Keratinocyte (primary cell): ENCODE results near the gene ALKBH5. TPM values are rescaled to one million over a fixed set of nuclear protein-coding genes. Genes with fewer than 3 reads are reported as not detected.
A peak's percentile ranks its signal among the peaks of the same experiment; 100 is the strongest.

Experiments
- DNase-seq: peaks from one replicate; pipeline ENCODE4 v3.0.0-alpha.2; 2011; ENCODE audit warnings: low read depth, missing footprints, low spot score
- FAIRE-seq: peaks from 2 replicates; lab custom pipeline; 2011; peaks lifted over from hg19 to GRCh38; lab: Jason Lieb, UNC
- H2AFZ ChIP-seq: 2 replicates; pipeline ENCODE4 v1.6.0; 2012; ENCODE audit warnings: low read length, control low read depth, inconsistent platforms; ENCODE audit not compliant: control insufficient read depth
- H3K27ac ChIP-seq: 2 replicates; pipeline ENCODE4 v1.5.1; 2011; ENCODE audit warnings: low read length; ENCODE audit not compliant: control insufficient read depth, insufficient read depth
- H3K27me3 ChIP-seq: 3 replicates; pipeline ENCODE4 v1.6.0; 2011; ENCODE audit warnings: low read length; ENCODE audit not compliant: control insufficient read depth, insufficient read depth; ENCODE audit errors: extremely low read depth
- H3K36me3 ChIP-seq, 2 experiments: 2 replicates in 1 of 2; 3 replicates in 1 of 2; pipeline ENCODE4 v1.5.1; 2011; ENCODE audit warnings: low read length in 2 of 2, mild to moderate bottlenecking in 1 of 2; ENCODE audit not compliant: control insufficient read depth in 2 of 2, insufficient read depth in 2 of 2; ENCODE audit errors: extremely low read depth in 1 of 2
- H3K4me1 ChIP-seq: 3 replicates; pipeline ENCODE4 v1.5.1; 2011; ENCODE audit warnings: low read length; ENCODE audit not compliant: control insufficient read depth, insufficient read depth; ENCODE audit errors: extremely low read depth
- H3K4me2 ChIP-seq: 3 replicates; pipeline ENCODE4 v1.6.0; 2011; ENCODE audit warnings: low read depth, low read length; ENCODE audit not compliant: control insufficient read depth, insufficient read depth; ENCODE audit errors: extremely low read depth
- H3K4me3 ChIP-seq, 3 experiments: fragments of 200-600 bp in 1 of 3; sonication (generic) in 1 of 3; 2 replicates in 2 of 3; 3 replicates in 1 of 3; pipeline ENCODE4 v1.5.1; 2011 to 2016; ENCODE audit warnings: low read length in 3 of 3, mild to moderate bottlenecking in 3 of 3, control low read depth in 2 of 3, inconsistent platforms in 1 of 3, low read depth in 1 of 3, mixed read lengths in 1 of 3, mixed run types in 1 of 3, moderate library complexity in 1 of 3; ENCODE audit not compliant: control insufficient read depth in 2 of 3, insufficient read depth in 2 of 3; ENCODE audit errors: extremely low read depth in 1 of 3
- H3K79me2 ChIP-seq: 2 replicates; pipeline ENCODE4 v1.6.0; 2012; ENCODE audit warnings: low read length; ENCODE audit not compliant: control insufficient read depth, insufficient read depth
- H3K9ac ChIP-seq: 3 replicates; pipeline ENCODE4 v1.6.0; 2011; ENCODE audit warnings: low read length; ENCODE audit not compliant: control insufficient read depth, insufficient read depth; ENCODE audit errors: extremely low read depth
- H3K9me1 ChIP-seq: 3 replicates; pipeline ENCODE4 v1.6.0; 2011; ENCODE audit warnings: low read length; ENCODE audit not compliant: control insufficient read depth, insufficient read depth; ENCODE audit errors: extremely low read depth
- H3K9me3 ChIP-seq: 2 replicates; pipeline ENCODE4 v1.5.1; 2012; ENCODE audit warnings: low read depth, low read length; ENCODE audit not compliant: control insufficient read depth
- H4K20me1 ChIP-seq: 3 replicates; pipeline ENCODE4 v1.6.0; 2011; ENCODE audit warnings: low read length; ENCODE audit not compliant: control insufficient read depth, insufficient read depth; ENCODE audit errors: extremely low read depth
- EZH2 ChIP-seq: IDR thresholded peaks from one replicate; pipeline ENCODE4 v1.6.1; 2012; ENCODE audit warnings: inconsistent platforms, mild to moderate bottlenecking, low read length, moderate library complexity
- dilution Hi-C: fragments of 300-500 bp; cut with MboI; formaldehyde crosslinking; loops from one replicate; pipeline ENCODE4 v1.7.0; 2020; ENCODE audit warnings: low sequenced_read_pairs; ENCODE audit not compliant: extremely low pct_ligation_motif_present
- polyA plus RNA-seq, 5 experiments: library from polyadenylated mRNA; depleted of rRNA in 3 of 5; stranded (reverse) in 3 of 5; stranded (forward) in 1 of 5; unstranded in 1 of 5; fragments of >200 nt; gene quantifications; 1 replicate in 1 of 5; 2 replicates in 3 of 5; 3 replicates in 1 of 5; pipeline versions ENCODE4 v1.2.1 to v1.2.3, GENCODE V29; 2011 to 2012; ENCODE audit warnings: missing spikeins in 2 of 5, low read depth in 1 of 5, low replicate concordance in 1 of 5
- TF ChIP-seq, protein P1 (sequence below), 3 experiments: IDR thresholded peaks in 1 of 3; conservative IDR thresholded peaks in 1 of 3; optimal IDR thresholded peaks in 1 of 3; 2 replicates in 2 of 3; 3 replicates in 1 of 3; pipeline versions ENCODE3 to v1.5.1; 2011; ENCODE audit warnings: low read length in 3 of 3, mild to moderate bottlenecking in 3 of 3, moderate library complexity in 2 of 3, control low read depth in 1 of 3, inconsistent platforms in 1 of 3; ENCODE audit not compliant: insufficient read depth in 2 of 3; ENCODE audit errors: extremely low read depth in 1 of 3

The ALKBH5 gene
- polyA plus RNA-seq, 1 donor (not counting 4 experiments of a cell fraction or from before 2014, with no cell fraction given), result 50.2 TPM

DNA sequence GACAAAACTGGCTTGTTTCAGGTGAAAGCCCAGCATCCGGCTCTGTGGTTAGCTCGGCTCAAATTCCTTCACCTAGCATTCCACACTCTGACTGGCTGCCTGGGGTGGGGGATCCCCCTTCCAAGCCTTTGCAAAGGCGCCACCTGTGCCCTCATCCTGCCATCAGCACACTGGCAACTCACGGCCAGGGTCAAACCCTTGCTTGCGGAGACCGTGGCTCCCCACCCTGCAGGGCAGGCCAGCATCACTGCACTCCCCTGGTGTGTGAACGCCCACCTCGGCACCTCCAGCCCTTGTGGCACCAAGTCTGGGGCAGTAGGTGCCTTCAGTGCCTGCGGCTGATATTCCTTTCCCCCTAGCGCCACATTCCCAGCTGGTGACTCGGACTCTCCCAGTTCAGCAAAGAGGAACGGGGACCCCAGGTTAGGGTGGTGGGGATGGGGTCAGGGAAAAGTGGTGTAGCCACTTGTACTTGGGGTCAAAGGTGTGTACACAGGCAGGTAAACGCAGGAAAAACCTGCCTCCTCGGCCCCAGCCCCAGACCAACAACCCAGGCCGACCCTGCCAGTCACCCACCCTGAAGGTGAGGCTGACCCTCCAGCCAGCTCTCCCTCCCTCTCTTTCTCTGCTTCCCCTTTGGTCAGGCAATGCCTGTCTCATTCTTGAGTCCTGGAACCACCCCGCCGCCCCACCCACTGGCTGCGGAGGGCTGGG is 73.8 kb downstream of the ALKBH5 start:
- H3K4me2 ChIP-seq, result peak overlapping the region; percentile 89
- H3K9me1 ChIP-seq, result peaks cover 7% of the 10 kb centered on the region
- H3K36me3 ChIP-seq, result peaks cover 36 to 39% of the 10 kb centered on the region in 2 experiments
- H3K27me3 ChIP-seq, result no peaks in the 10 kb centered on the region
- dilution Hi-C loops, result no loop called here
- DNase-seq (no peak), FAIRE-seq (peak; percentile 82)
- H3K9ac ChIP-seq, result peak overlapping the region; percentile 81
- H3K9me3 ChIP-seq, result no peaks in the 10 kb centered on the region
- H4K20me1 ChIP-seq, result peaks cover 12% of the 10 kb centered on the region
- H2AFZ ChIP-seq, result no peak overlapping the region
- peak overlapping the region; percentile 77 to 84 (median 81) for H3K4me3 ChIP-seq
- H3K4me1 ChIP-seq, result peaks cover 33% of the 10 kb centered on the region
- TF ChIP-seq, protein P1, sequence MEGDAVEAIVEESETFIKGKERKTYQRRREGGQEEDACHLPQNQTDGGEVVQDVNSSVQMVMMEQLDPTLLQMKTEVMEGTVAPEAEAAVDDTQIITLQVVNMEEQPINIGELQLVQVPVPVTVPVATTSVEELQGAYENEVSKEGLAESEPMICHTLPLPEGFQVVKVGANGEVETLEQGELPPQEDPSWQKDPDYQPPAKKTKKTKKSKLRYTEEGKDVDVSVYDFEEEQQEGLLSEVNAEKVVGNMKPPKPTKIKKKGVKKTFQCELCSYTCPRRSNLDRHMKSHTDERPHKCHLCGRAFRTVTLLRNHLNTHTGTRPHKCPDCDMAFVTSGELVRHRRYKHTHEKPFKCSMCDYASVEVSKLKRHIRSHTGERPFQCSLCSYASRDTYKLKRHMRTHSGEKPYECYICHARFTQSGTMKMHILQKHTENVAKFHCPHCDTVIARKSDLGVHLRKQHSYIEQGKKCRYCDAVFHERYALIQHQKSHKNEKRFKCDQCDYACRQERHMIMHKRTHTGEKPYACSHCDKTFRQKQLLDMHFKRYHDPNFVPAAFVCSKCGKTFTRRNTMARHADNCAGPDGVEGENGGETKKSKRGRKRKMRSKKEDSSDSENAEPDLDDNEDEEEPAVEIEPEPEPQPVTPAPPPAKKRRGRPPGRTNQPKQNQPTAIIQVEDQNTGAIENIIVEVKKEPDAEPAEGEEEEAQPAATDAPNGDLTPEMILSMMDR (optimal IDR thresholded peaks at IDR 0.05 in 1 of 3, IDR thresholded peaks at IDR 0.05 in 1 of 3, conservative IDR thresholded peaks at IDR 0.05 in 1 of 3; ENCODE audit: extremely low read depth in 1 of 3, insufficient read depth in 2 of 3, low read length in 3 of 3), result peak in 1 of 3 experiments; percentile 29
- no peak for TF ChIP-seq EZH2
- peak overlapping the region; percentile 87 for H3K27ac ChIP-seq
- H3K79me2 ChIP-seq, result peaks cover 65% of the 10 kb centered on the region

GRCh38 chr17:18257982-18258355 is 74.3 kb downstream of the ALKBH5 start:
- Histone ChIP-seq H3K9me1 (peaks cover 7% of the 10 kb centered on the region), H3K9ac (peak overlapping the region; percentile 81), H4K20me1 (peaks cover 12% of the 10 kb centered on the region), H3K36me3 (peaks cover 35 to 38% of the 10 kb centered on the region in 2 experiments), H3K4me3 (peak overlapping the region; percentile 77 to 84 (median 81)), H3K4me2 (peak overlapping the region; percentile 89), H3K4me1 (peaks cover 33% of the 10 kb centered on the region), H3K27ac (peak overlapping the region; percentile 87), H2AFZ (peak overlapping the region; percentile 37), H3K79me2 (peaks cover 66% of the 10 kb centered on the region), H3K9me3 (no peaks in the 10 kb centered on the region), H3K27me3 (no peaks in the 10 kb centered on the region)
- dilution Hi-C loops, result no loop called here
- FAIRE-seq, result no peak
- DNase-seq, result no peak
- TF ChIP-seq, protein P1 (optimal IDR thresholded peaks at IDR 0.05 in 1 of 3, IDR thresholded peaks at IDR 0.05 in 1 of 3, conservative IDR thresholded peaks at IDR 0.05 in 1 of 3; ENCODE audit: extremely low read depth in 1 of 3, insufficient read depth in 2 of 3, low read length in 3 of 3), result no peak
- no peak for TF ChIP-seq EZH2
